Tibial artery (tissue), 4 donors: ENCODE data around the gene NFKBIZ.

ENCODE experiments used
- DNase-seq, 2 donors: peaks; one replicate each; pipeline ENCODE4 v3.0.0-alpha.2; 2019
- H3K27ac ChIP-seq, 2 donors: fragments of 200-600 bp; sonication (generic) in 1 of 2; 1 replicate in 1 of 2; 2 replicates in 1 of 2; pipeline ENCODE4 v1.5.1; 2018 to 2019; ENCODE audit warnings: mild to moderate bottlenecking in 1 of 2
- H3K27me3 ChIP-seq, 2 donors: fragments of 200-600 bp; sonication (generic) in 1 of 2; one replicate each; pipeline versions ENCODE4 v1.5.1 to v1.6.0; 2016 to 2019
- H3K36me3 ChIP-seq, 3 donors: fragments of 200-600 bp; sonication (generic) in 2 of 3; one replicate each; pipeline ENCODE4 v1.5.1; 2016 to 2019; ENCODE audit warnings: mild to moderate bottlenecking in 2 of 3
- H3K4me1 ChIP-seq, 4 donors: fragments of 200-600 bp; sonication (generic) in 2 of 4; 1 replicate in 3 of 4; 2 replicates in 1 of 4; pipeline ENCODE4 v1.5.1; 2016 to 2019
- H3K4me3 ChIP-seq, 2 donors: fragments of 200-600 bp; sonication (generic) in 1 of 2; 1 replicate in 1 of 2; 2 replicates in 1 of 2; pipeline ENCODE4 v1.5.1; 2018 to 2019; ENCODE audit warnings: mild to moderate bottlenecking in 2 of 2
- H3K9me3 ChIP-seq, 3 donors: fragments of 200-600 bp; sonication (generic) in 1 of 3; one replicate each; pipeline ENCODE4 v1.5.1; 2016 to 2019
- intact Hi-C: fragments of 100-400 bp; cut with DNase I; formaldehyde crosslinking; loops from one replicate; pipeline ENCODE4 v1.15.0; 2023; ENCODE audit warnings: low total_unique reads
- TF ChIP-seq, protein P1 (sequence below), 2 experiments: fragments of 200-600 bp in 1 of 2; fragments of 450-650 bp in 1 of 2; IDR thresholded peaks; one replicate each; pipeline ENCODE4 v1.5.1; 2017 to 2019; ENCODE audit warnings: antibody characterized with exemption in 2 of 2, mild to moderate bottlenecking in 1 of 2, moderate library complexity in 1 of 2

The NFKBIZ gene

DNA sequence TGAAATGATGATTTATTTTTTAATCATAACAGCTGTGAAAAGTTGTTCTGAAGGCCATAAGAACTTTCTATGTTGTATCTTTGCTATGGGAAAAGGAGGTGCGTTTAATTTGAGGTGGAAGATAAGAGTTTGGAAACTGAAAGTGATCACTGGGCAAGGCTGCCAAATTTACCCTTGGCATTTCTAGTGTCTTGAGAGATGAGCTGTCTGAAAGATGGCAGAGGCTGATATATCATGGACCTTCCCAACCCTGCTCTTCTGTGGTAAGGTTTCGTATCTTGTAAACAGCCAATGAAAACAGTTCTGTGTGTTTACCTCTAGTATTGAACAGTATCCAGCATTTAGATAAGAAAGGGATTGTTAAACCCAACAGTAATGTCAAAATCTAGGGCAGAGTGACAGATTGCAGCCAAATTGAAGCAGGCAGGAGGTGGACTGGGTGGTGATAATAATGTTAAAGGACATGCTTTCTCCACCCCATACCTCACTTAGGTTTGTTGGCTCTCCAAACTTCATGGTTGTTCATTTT is 15.8 kb upstream of the NFKBIZ start:
- DNase-seq, result no peak
- Histone ChIP-seq H3K27me3 (no peaks in the 10 kb centered on the region), H3K9me3 (no peaks in the 10 kb centered on the region), H3K27ac (no peak overlapping the region), H3K4me3 (no peak overlapping the region), H3K36me3 (no peaks in the 10 kb centered on the region), H3K4me1 (peaks cover 0 to 25% (median 18%) of the 10 kb centered on the region in 4 donors)
- TF ChIP-seq, protein P1, sequence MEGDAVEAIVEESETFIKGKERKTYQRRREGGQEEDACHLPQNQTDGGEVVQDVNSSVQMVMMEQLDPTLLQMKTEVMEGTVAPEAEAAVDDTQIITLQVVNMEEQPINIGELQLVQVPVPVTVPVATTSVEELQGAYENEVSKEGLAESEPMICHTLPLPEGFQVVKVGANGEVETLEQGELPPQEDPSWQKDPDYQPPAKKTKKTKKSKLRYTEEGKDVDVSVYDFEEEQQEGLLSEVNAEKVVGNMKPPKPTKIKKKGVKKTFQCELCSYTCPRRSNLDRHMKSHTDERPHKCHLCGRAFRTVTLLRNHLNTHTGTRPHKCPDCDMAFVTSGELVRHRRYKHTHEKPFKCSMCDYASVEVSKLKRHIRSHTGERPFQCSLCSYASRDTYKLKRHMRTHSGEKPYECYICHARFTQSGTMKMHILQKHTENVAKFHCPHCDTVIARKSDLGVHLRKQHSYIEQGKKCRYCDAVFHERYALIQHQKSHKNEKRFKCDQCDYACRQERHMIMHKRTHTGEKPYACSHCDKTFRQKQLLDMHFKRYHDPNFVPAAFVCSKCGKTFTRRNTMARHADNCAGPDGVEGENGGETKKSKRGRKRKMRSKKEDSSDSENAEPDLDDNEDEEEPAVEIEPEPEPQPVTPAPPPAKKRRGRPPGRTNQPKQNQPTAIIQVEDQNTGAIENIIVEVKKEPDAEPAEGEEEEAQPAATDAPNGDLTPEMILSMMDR (IDR thresholded peaks at IDR 0.05), result no peak
- intact Hi-C loops, result no loop called here

DNA sequence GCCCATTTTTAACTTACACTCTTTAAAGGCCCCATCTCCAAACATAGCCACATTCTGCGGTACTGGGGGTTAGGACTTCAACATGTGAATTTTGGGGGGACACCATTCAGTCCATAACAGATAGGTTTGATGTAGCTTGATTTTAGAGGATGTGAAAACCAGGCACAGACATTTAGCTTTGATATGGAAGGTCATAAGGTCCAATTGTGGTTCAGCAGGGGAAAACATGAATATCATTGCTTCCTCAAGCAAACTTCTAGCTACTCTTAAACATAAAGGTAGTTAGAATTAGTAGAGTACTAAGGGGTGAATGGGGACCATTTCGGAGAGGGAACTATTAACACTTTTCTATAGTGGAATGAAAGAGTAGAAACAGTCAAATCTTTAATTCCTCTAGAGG is 13.6 kb upstream of the NFKBIZ start:
- Histone ChIP-seq H3K4me1 (peaks cover 0 to 4% (median 2%) of the 10 kb centered on the region in 4 donors), H3K4me3 (no peak overlapping the region), H3K27me3 (no peaks in the 10 kb centered on the region), H3K27ac (no peak overlapping the region), H3K9me3 (no peaks in the 10 kb centered on the region), H3K36me3 (no peaks in the 10 kb centered on the region)
- DNase-seq, result no peak
- intact Hi-C loops, result no loop called here
- TF ChIP-seq, protein P1 (IDR thresholded peaks at IDR 0.05), result no peak

DNA sequence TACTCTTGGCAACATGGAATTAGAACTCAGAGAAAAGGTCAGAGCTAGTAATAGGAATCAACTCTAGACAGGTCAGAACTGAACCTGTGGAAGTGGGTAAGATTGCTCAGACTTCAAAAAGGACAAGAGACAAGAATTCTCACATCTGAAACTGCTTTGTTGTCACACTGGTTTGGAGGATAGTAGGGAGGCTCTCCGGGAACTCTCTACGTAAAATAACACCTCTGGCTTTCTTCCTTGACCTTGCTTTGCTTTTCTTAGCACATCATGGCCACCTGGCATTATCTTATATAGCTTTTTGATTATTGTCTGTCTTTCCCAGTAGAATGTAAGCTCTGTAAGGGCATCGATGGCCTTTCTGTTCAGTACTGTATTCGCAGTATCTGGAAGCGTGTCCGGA is 13.2 kb upstream of the NFKBIZ start:
- DNase-seq, result no peak
- Histone ChIP-seq H3K4me3 (no peak overlapping the region), H3K9me3 (no peaks in the 10 kb centered on the region), H3K4me1 (peaks cover 0 to 4% (median 0%) of the 10 kb centered on the region in 4 donors), H3K36me3 (no peaks in the 10 kb centered on the region), H3K27me3 (no peaks in the 10 kb centered on the region), H3K27ac (no peak overlapping the region)
- TF ChIP-seq, protein P1 (IDR thresholded peaks at IDR 0.05), result no peak
- intact Hi-C loops, result no loop called here

DNA sequence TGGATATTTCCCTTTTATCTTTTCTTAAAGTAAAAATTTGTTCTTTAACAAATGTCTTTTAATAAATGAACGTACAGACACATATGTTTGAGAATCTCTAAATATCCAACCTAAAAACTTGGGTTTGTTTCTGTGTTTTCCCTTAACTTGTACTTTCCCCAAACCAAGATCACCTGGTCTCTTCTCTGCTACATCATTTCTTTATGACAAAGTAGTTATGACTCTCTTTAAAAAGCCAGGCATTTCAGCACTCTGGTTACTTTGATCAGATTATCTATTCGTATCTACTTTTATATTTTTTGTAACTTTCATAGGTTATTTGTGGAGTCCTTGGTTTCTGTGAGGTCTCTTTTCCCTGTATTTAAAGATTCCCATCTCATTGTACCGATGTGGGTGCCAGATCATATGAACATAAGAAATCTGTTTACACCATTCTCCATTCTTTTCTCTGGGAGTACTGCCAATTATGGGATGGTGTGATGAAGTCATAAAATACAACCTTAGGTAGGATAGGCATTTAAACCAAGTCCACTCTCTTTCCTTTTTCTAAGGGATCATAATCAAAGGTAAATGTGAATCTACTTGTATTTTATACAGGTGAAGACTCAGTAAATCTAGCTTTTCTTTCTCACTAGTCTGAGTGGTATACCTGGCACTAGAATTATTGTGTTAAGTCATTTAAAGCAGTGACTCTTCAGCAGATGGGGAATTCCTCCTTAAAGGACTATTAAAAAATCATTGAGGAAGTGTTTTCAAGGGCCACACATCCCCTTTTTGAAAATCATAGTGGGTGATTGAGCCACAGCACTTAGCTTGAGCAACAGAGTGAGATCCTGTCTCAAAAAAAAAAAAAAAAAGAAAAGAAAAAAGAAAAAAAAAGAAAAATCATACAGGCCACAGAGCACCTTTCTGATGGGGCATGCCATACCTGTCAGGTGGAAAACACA is 12.4 kb upstream of the NFKBIZ start:
- intact Hi-C loops, result no loop called here
- TF ChIP-seq, protein P1 (IDR thresholded peaks at IDR 0.05), result no peak

DNA sequence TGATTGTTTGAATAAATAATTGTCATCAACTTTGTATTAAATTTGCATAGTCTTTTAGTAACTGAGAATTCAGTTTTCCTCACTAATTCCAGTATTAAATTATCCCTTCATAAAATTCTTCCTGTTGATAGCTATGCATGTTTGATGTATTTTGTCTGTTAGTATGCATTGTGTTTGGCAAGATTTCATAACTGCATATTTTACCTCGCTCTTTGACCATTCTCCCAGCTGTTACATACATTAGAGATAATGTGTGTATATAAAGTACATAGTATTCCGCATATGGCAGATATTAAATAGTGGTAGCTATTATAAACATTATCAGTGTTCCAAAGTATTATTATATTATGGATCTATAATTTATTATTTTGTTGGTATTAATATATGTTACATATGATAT is 10.6 kb upstream of the NFKBIZ start:
- Histone ChIP-seq H3K36me3 (no peaks in the 10 kb centered on the region), H3K4me1 (peaks cover 0 to 4% (median 0%) of the 10 kb centered on the region in 4 donors), H3K27me3 (no peaks in the 10 kb centered on the region), H3K4me3 (no peak overlapping the region), H3K27ac (no peak overlapping the region), H3K9me3 (no peaks in the 10 kb centered on the region)
- DNase-seq, result no peak
- intact Hi-C loops, result no loop called here
- TF ChIP-seq, protein P1 (IDR thresholded peaks at IDR 0.05), result no peak

More for the DNA sequence above, 12.4 kb upstream of the NFKBIZ start:
- Histone ChIP-seq H3K4me1 (peaks cover 0 to 4% (median 0%) of the 10 kb centered on the region in 4 donors), H3K27me3 (no peaks in the 10 kb centered on the region), H3K4me3 (no peak overlapping the region), H3K9me3 (no peaks in the 10 kb centered on the region), H3K27ac (no peak overlapping the region), H3K36me3 (no peaks in the 10 kb centered on the region)
- DNase-seq, result no peak
